Measurements from ENCODE around the gene TXNDC9. TPM values are rescaled to one million over a fixed set of nuclear protein-coding genes. Genes with fewer than 3 reads are reported as not detected.
"Not testable (repeated sequence)": the region's sequence is repeated elsewhere in the genome, so short reads cannot be mapped to it uniquely, and the experiment has no call there.

Gene TXNDC9
- total and polyA plus RNA-seq, 2 of the 8 experiments (the other 6 are each of a cell fraction or from before 2014, with no cell fraction given): 12.9 to 35.6 TPM

DNA sequence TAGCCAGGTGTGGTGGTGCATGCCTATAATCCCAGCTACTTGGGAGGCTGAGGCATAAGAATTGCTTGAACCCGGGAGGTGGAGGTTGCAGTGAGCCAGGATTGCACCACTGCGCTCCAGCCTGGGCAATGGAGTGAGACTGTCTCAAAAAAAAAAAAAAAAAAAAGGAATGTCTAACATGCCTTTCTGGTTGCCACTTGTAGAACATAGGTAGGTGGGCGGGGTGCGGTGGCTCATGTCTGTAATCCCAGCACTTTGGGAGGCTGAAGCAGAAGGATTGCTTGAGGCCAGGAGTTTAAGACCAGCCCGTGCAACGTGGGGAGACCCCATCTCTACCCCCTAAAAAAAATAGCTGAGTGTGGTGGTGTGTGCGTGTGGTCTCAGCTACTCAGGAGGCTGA lies 9.3 kb upstream of the TXNDC9 start:
- H3K79me2 ChIP-seq (ENCODE audit: control insufficient read depth in 1 of 2, insufficient read depth in 2 of 2, low read length in 2 of 2): peaks cover 34 to 99% of the 10 kb centered on the region in 2 experiments
- ChIA-PET CTCF (ENCODE audit: partially characterized antibody) (interaction anchor here (1.1 kb wide), 1 partner anchor 8 kb away, joined by 3 read pairs; no protein-coding TSS in a partner anchor), POLR2A (ENCODE audit: partially characterized antibody) (interaction anchor here (1.2 kb wide), 1 partner anchor 10 kb away, joined by 3 read pairs; the partner anchor contains the start of gene TXNDC9)
- H3K36me3 ChIP-seq (ENCODE audit: control insufficient read depth in 2 of 4, insufficient read depth in 4 of 4, low read length in 3 of 4); H3K14ac ChIP-seq (ENCODE audit: insufficient read length); FAIRE-seq; H3K27me3 ChIP-seq (replicated peaks in 1 of 4; ENCODE audit: control insufficient read depth in 3 of 4, extremely low read depth in 1 of 4, insufficient read depth in 3 of 4, low read length in 3 of 4); H3K4me2 ChIP-seq (ENCODE audit: insufficient read depth in 1 of 2, low read depth in 2 of 2, low read length in 2 of 2); H2BK15ac ChIP-seq (ENCODE audit: low read length); H3K79me1 ChIP-seq (ENCODE audit: low read depth, low read length); H3K18ac ChIP-seq (ENCODE audit: extremely low read depth, low read length); H3K23ac ChIP-seq (ENCODE audit: insufficient read length); H3K9me3 ChIP-seq (ENCODE audit: insufficient read depth in 2 of 2, low read depth in 1 of 2, low read length in 1 of 2); H3K4me1 ChIP-seq (replicated peaks in 1 of 4; ENCODE audit: control insufficient read depth in 3 of 4, insufficient read depth in 4 of 4, low read length in 3 of 4); H2AK5ac ChIP-seq (ENCODE audit: low read depth, low read length); H2BK12ac ChIP-seq (ENCODE audit: low read depth, low read length); H3K27ac ChIP-seq (ENCODE audit: low read depth, low read length); H3K56ac ChIP-seq (replicated peaks; ENCODE audit: insufficient read length, low read depth, low read length); H4K8ac ChIP-seq (ENCODE audit: extremely low read depth, insufficient read depth, low read length); H4K5ac ChIP-seq (ENCODE audit: insufficient read length, low read depth, low read length); H4K91ac ChIP-seq (replicated peaks; ENCODE audit: insufficient read length, low read length); H3K4ac ChIP-seq (replicated peaks; ENCODE audit: insufficient read length, low read depth, low read length); H3K23me2 ChIP-seq (ENCODE audit: low read depth, low read length); H2BK5ac ChIP-seq (ENCODE audit: low read depth, low read length); DNase-seq (ENCODE audit: low read depth in 1 of 2, low spot score in 2 of 2); H3K4me3 ChIP-seq (ENCODE audit: extremely low read depth in 1 of 4, insufficient read depth in 2 of 4, low read depth in 3 of 4, low read length in 4 of 4); H2BK20ac ChIP-seq (ENCODE audit: low read length); H2AFZ ChIP-seq (ENCODE audit: low read length); H2BK120ac ChIP-seq (replicated peaks; ENCODE audit: low read depth, low read length); H3K9ac ChIP-seq (replicated peaks in 1 of 4; ENCODE audit: extremely low read depth in 1 of 4, low read depth in 3 of 4, low read length in 3 of 4): not testable (repeated sequence)
- peaks cover 9 to 11% of the 10 kb centered on the region in 2 experiments for H4K20me1 ChIP-seq (replicated peaks in 1 of 2; ENCODE audit: control insufficient read depth in 1 of 2, insufficient read depth in 2 of 2, low read length in 2 of 2)
- WGBS, 2 experiments (ENCODE audit: extremely low coverage in 1 of 2, insufficient coverage in 1 of 2, insufficient read length in 1 of 2, insufficient replicate concordance in 2 of 2, low coverage in 1 of 2, low lambda C conversion rate in 2 of 2, missing lambda C conversion rate in 1 of 2): 99% methylated on average over 6 of the region's 7 CpGs; no CpG with 5 or more reads in 1 of the 2 experiments
